ENCODE results near the gene EP400. TPM values are rescaled to one million over a fixed set of nuclear protein-coding genes. Genes with fewer than 3 reads are reported as not detected.

The EP400 gene
- total and polyA plus RNA-seq, 8 donors: 5.2 to 39.8 (median 21.6) TPM

DNA sequence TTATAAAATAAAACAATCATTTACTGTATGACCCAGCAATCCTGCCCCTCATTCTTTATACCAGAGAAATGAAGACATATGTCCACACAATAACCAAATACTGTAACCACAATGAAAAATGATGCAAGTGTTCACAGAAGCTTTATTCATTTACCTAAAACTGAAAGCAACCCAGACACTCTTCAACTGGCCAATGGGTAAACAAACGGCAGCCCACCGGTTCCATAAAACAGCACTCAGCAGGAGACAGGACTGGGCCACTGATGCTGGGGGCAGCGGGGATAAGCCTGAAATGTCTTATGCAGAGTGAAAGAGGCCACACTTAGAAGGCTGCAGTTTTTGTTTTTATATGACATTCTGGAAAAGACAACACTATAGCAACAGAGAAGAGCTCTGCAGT, 179.3 kb downstream of the EP400 start:
- intact Hi-C loops (cut with DNase I; ENCODE audit: low total_unique reads): no loop called here
- WGBS, 5 donors: 94 to 99% (median 96%) methylated on average over 3 of the region's 3 CpGs
- TF ChIP-seq, protein P1, sequence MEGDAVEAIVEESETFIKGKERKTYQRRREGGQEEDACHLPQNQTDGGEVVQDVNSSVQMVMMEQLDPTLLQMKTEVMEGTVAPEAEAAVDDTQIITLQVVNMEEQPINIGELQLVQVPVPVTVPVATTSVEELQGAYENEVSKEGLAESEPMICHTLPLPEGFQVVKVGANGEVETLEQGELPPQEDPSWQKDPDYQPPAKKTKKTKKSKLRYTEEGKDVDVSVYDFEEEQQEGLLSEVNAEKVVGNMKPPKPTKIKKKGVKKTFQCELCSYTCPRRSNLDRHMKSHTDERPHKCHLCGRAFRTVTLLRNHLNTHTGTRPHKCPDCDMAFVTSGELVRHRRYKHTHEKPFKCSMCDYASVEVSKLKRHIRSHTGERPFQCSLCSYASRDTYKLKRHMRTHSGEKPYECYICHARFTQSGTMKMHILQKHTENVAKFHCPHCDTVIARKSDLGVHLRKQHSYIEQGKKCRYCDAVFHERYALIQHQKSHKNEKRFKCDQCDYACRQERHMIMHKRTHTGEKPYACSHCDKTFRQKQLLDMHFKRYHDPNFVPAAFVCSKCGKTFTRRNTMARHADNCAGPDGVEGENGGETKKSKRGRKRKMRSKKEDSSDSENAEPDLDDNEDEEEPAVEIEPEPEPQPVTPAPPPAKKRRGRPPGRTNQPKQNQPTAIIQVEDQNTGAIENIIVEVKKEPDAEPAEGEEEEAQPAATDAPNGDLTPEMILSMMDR (IDR thresholded peaks at IDR 0.05): no peak
- TF ChIP-seq POLR2A (IDR thresholded peaks at IDR 0.05) (no peak), EP300 (IDR thresholded peaks at IDR 0.05) (no peak), POLR2AphosphoS5 (IDR thresholded peaks at IDR 0.05) (no peak)
- Histone ChIP-seq H3K4me3 (no peak overlapping the region), H3K36me3 (peaks cover 0 to 57% (median 55%) of the 10 kb centered on the region in 4 donors), H3K9me3 (peaks cover 0 to 3% (median 0%) of the 10 kb centered on the region in 4 donors), H3K27me3 (no peaks in the 10 kb centered on the region), H3K4me1 (no peaks in the 10 kb centered on the region), H3K27ac (no peak overlapping the region)
- DNase-seq: no peak

DNA sequence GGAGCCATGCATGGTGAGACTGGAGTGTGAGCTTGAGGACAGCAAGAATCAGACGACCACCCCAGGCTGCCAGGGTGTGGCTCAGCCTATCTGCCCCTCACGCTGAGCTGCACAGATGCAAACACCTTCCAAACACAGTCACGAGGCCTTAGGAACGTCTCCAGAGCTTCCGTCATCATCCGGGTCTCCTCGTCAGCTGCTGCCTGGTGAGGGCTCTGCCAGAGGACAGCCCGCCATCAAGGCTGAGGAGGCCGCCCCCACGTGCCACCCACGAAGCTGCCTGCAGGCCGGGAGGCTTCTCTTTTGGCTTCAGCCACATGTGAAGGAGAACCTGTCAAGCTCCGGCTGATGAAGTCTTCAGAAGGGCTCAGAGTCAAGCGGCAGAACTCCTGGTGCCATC, 180.9 kb downstream of the EP400 start:
- TF ChIP-seq EP300 (IDR thresholded peaks at IDR 0.05) (no peak), POLR2AphosphoS5 (IDR thresholded peaks at IDR 0.05) (no peak), POLR2A (IDR thresholded peaks at IDR 0.05) (no peak)
- TF ChIP-seq, protein P1 (IDR thresholded peaks at IDR 0.05): no peak
- no peaks in the 10 kb centered on the region for H3K4me1 ChIP-seq
- H3K9me3 ChIP-seq: peaks cover 0 to 3% (median 0%) of the 10 kb centered on the region in 4 donors
- no peak overlapping the region for H3K4me3 ChIP-seq
- intact Hi-C loops (cut with DNase I; ENCODE audit: low total_unique reads): no loop called here
- H3K27ac ChIP-seq: no peak overlapping the region
- WGBS, 5 donors: 89 to 95% (median 92%) methylated on average over 14 of the region's 14 CpGs
- H3K36me3 ChIP-seq: peaks cover 0 to 40% (median 38%) of the 10 kb centered on the region in 4 donors
- no peaks in the 10 kb centered on the region for H3K27me3 ChIP-seq
- DNase-seq: no peak

Small RNA genes within 50 kb of the gene (small RNA-seq; reads per million reads assigned to genes)
- 0 reads per million in 4 donors for gene AC131009.3
- 0 reads per million in 4 donors for gene AC137590.2
- gene SNORA49: 0 to 7.4 (median 4.6) reads per million in 4 donors

Other genes with a start within 250 kb of the EP400 start
- 100 to 1,000 TPM in 1 of 5 donors, 10 to 100 TPM in 4; 41.5 to 194 (median 65.9) TPM for gene SFSWAP, start 238.9 kb upstream of the EP400 start, total RNA-seq
- 10 to 100 TPM; 14.8 to 22.0 (median 19.9) TPM for gene SFSWAP, start 238.9 kb upstream of the EP400 start, polyA plus RNA-seq
- gene MMP17, start 121.5 kb upstream of the EP400 start, total RNA-seq: 1 to 10 TPM in 3 of 5 donors, not detected in 2; 1.8 to 3.1 (median 2.2) TPM
- 1 to 10 TPM in 2 of 3 donors, under 1 TPM in 1; 0.46 to 2.7 (median 2.0) TPM for gene MMP17, start 121.5 kb upstream of the EP400 start, polyA plus RNA-seq
- gene ULK1, start 55.3 kb upstream of the EP400 start, total RNA-seq: 10 to 100 TPM; 14.3 to 45.1 (median 23.3) TPM
- gene ULK1, start 55.3 kb upstream of the EP400 start, polyA plus RNA-seq: 10 to 100 TPM; 10.2 to 16.9 (median 15.5) TPM
- gene PUS1, start 20.7 kb upstream of the EP400 start, total RNA-seq: 10 to 100 TPM in 3 of 5 donors, 1 to 10 TPM in 2; 3.1 to 13.9 (median 12.3) TPM
- 10 to 100 TPM; 12.6 to 26.3 (median 12.8) TPM for gene PUS1, start 20.7 kb upstream of the EP400 start, polyA plus RNA-seq
- gene DDX51, start 194.4 kb downstream of the EP400 start, total RNA-seq: 10 to 100 TPM in 4 of 5 donors, 1 to 10 TPM in 1; 7.0 to 69.5 (median 12.9) TPM
- 10 to 100 TPM in 2 of 3 donors, 1 to 10 TPM in 1; 6.6 to 16.0 (median 13.6) TPM for gene DDX51, start 194.4 kb downstream of the EP400 start, polyA plus RNA-seq
- gene NOC4L, start 194.5 kb downstream of the EP400 start, total RNA-seq: 10 to 100 TPM in 3 of 5 donors, 1 to 10 TPM in 2; 2.2 to 63.6 (median 23.0) TPM
- gene NOC4L, start 194.5 kb downstream of the EP400 start, polyA plus RNA-seq: 10 to 100 TPM; 33.2 to 43.7 (median 37.9) TPM